Neural progenitor cell (in vitro differentiated cells): Measurements from ENCODE around the gene MAGOHB. TPM values are rescaled to one million over a fixed set of nuclear protein-coding genes. Genes with fewer than 3 reads are reported as not detected.
"Not testable (repeated sequence)": the region's sequence is repeated elsewhere in the genome, so short reads cannot be mapped to it uniquely, and the experiment has no call there.

Experiments
- DNase-seq: peaks from one replicate; pipeline ENCODE4 v3.0.0-alpha.2; 2016; ENCODE audit warnings: low spot score
- H2AFZ ChIP-seq: fragments of 200-600 bp; sonication (generic); replicated peaks from 2 replicates; pipeline ENCODE4 v1.6.1; 2016; ENCODE audit warnings: antibody characterized with exemption
- H3F3A ChIP-seq: fragments of 200-600 bp; sonication (generic); 2 replicates; pipeline ENCODE4 v1.6.1; 2016; ENCODE audit warnings: antibody characterized with exemption, low read depth
- H3K27ac ChIP-seq: fragments of 200-600 bp; sonication (generic); 2 replicates; pipeline ENCODE4 v1.5.1; 2016; ENCODE audit warnings: mild to moderate bottlenecking
- H3K27me3 ChIP-seq: fragments of 200-600 bp; sonication (generic); 2 replicates; pipeline ENCODE4 v1.6.1; 2016; ENCODE audit warnings: mild to moderate bottlenecking, moderate library complexity
- H3K36me3 ChIP-seq: fragments of 200-600 bp; sonication (generic); 2 replicates; pipeline ENCODE4 v1.5.1; 2016
- H3K4me1 ChIP-seq: fragments of 200-600 bp; sonication (generic); 2 replicates; pipeline ENCODE4 v1.6.1; 2016; ENCODE audit warnings: mixed run types
- H3K4me2 ChIP-seq: fragments of 200-600 bp; sonication (generic); 2 replicates; pipeline ENCODE4 v1.6.1; 2016
- H3K4me3 ChIP-seq: fragments of 200-600 bp; sonication (generic); 2 replicates; pipeline ENCODE4 v1.5.1; 2016
- H3K79me2 ChIP-seq: fragments of 200-600 bp; sonication (generic); 2 replicates; pipeline ENCODE4 v1.6.1; 2016; ENCODE audit warnings: low read depth
- H3K9ac ChIP-seq: fragments of 200-600 bp; sonication (generic); 2 replicates; pipeline ENCODE4 v1.6.1; 2016
- H3K9me3 ChIP-seq: fragments of 200-600 bp; sonication (generic); 2 replicates; pipeline ENCODE4 v1.5.1; 2016; ENCODE audit warnings: low read depth
- H4K20me1 ChIP-seq: fragments of 200-600 bp; sonication (generic); 2 replicates; pipeline ENCODE4 v1.6.1; 2016; ENCODE audit warnings: low read depth
- H3K27ac Mint-ChIP-seq: 3 replicates; pipeline ENCODE4 v1.8.0; 2021; ENCODE audit warnings: mixed read lengths
- H3K27me3 Mint-ChIP-seq: 2 replicates; pipeline ENCODE4 v1.8.0; 2022; ENCODE audit warnings: low read depth, mild to moderate bottlenecking, inconsistent platforms, moderate library complexity, mixed read lengths; ENCODE audit not compliant: insufficient read depth
- H3K36me3 Mint-ChIP-seq: 3 replicates; pipeline ENCODE4 v1.8.0; 2021; ENCODE audit warnings: mixed read lengths
- H3K4me1 Mint-ChIP-seq: 3 replicates; pipeline ENCODE4 v1.8.0; 2021; ENCODE audit warnings: mixed read lengths
- H3K4me3 Mint-ChIP-seq: 3 replicates; pipeline ENCODE4 v1.8.0; 2021; ENCODE audit warnings: mild to moderate bottlenecking, moderate library complexity, mixed read lengths
- H3K9me3 Mint-ChIP-seq: 3 replicates; pipeline ENCODE4 v1.8.0; 2020; ENCODE audit warnings: mixed read lengths
- EZH2 ChIP-seq: fragments of 200-600 bp; sonication (generic); IDR thresholded peaks from 2 replicates; pipeline ENCODE4 v1.6.1; 2017; ENCODE audit warnings: antibody characterized with exemption, mild to moderate bottlenecking, moderate library complexity
- EZH2phosphoT487 ChIP-seq: fragments of 200-600 bp; sonication (generic); IDR thresholded peaks from 2 replicates; pipeline ENCODE4 v1.6.1; 2017; ENCODE audit warnings: antibody characterized with exemption
- total RNA-seq: library from RNA; depleted of rRNA; stranded (reverse); fragments of >200 nt; gene quantifications from 2 replicates; pipeline ENCODE4 v1.2.3, GENCODE V29; 2015; ENCODE audit warnings: low replicate concordance
- TF ChIP-seq, protein P1 (sequence below): fragments of 200-600 bp; sonication (generic); IDR thresholded peaks from 2 replicates; pipeline ENCODE4 v1.5.1; 2017; ENCODE audit warnings: antibody characterized with exemption, mild to moderate bottlenecking

Gene MAGOHB
- total RNA-seq, 1 donor from 2014 or later = 53.5 TPM

DNA sequence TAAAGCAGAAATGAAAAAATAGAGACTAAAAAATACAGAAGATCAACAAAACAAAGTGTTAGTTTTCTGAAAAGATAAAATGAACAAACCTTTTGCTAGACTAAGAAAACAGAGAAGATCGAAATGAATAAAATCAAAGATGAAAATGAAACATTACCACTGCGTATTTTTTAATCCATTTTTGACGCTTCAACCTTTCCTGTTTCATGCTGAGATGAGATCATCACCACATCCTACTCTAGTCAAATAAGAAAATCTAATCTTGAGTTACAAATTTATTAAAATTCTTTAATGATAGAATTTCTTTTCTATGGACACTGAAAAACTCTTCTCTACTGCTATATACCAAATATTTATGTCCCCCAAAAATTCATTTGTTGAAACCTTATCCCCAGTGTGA, 30.7 kb downstream of the MAGOHB start:
- H3K4me1 Mint-ChIP-seq = no peaks in the 10 kb centered on the region
- Histone ChIP-seq H3K79me2 (no peaks in the 10 kb centered on the region), H3K9ac (no peak overlapping the region), H3K36me3 (no peaks in the 10 kb centered on the region), H3K4me3 (no peak overlapping the region), H3K4me2 (no peak overlapping the region), H3F3A (no peaks in the 10 kb centered on the region), H2AFZ (no peak overlapping the region), H3K4me1 (no peaks in the 10 kb centered on the region), H3K27ac (no peak overlapping the region), H3K27me3 (no peaks in the 10 kb centered on the region), H4K20me1 (no peaks in the 10 kb centered on the region), H3K9me3 (no peaks in the 10 kb centered on the region)
- H3K36me3 Mint-ChIP-seq = peaks cover 16% of the 10 kb centered on the region
- no peak overlapping the region for H3K27ac Mint-ChIP-seq
- H3K9me3 Mint-ChIP-seq = peaks cover 4% of the 10 kb centered on the region
- H3K4me3 Mint-ChIP-seq = no peak overlapping the region
- DNase-seq = no peak
- no peaks in the 10 kb centered on the region for H3K27me3 Mint-ChIP-seq
- TF ChIP-seq, protein P1, sequence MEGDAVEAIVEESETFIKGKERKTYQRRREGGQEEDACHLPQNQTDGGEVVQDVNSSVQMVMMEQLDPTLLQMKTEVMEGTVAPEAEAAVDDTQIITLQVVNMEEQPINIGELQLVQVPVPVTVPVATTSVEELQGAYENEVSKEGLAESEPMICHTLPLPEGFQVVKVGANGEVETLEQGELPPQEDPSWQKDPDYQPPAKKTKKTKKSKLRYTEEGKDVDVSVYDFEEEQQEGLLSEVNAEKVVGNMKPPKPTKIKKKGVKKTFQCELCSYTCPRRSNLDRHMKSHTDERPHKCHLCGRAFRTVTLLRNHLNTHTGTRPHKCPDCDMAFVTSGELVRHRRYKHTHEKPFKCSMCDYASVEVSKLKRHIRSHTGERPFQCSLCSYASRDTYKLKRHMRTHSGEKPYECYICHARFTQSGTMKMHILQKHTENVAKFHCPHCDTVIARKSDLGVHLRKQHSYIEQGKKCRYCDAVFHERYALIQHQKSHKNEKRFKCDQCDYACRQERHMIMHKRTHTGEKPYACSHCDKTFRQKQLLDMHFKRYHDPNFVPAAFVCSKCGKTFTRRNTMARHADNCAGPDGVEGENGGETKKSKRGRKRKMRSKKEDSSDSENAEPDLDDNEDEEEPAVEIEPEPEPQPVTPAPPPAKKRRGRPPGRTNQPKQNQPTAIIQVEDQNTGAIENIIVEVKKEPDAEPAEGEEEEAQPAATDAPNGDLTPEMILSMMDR = no peak
- TF ChIP-seq EZH2 (no peak), EZH2phosphoT487 (no peak)

DNA sequence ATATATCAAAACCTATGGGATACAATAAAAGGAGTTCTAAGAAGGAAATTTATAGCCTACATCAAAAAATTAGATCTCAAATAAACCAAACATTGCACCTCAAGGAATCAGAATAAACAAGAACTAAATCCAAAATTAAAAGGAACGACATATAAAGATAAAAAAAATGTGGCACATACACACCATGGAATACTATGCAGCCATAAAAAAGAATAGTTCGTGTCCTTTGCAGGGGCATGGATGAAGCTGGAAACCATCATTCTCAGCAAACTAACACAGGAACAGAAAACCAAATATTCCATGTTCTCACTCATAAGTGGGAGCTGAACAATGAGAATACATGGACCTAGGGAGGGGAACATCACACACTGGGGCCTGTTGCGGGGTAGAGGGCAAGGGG, 31.3 kb downstream of the MAGOHB start:
- H3K27ac Mint-ChIP-seq, H3K27me3 Mint-ChIP-seq, H4K20me1 ChIP-seq, H3K4me1 Mint-ChIP-seq, H3K9ac ChIP-seq, H3K79me2 ChIP-seq, H3F3A ChIP-seq, H3K36me3 ChIP-seq, H3K4me3 Mint-ChIP-seq, H3K9me3 ChIP-seq, H3K4me2 ChIP-seq, H3K27ac ChIP-seq, DNase-seq, H2AFZ ChIP-seq, H3K4me1 ChIP-seq, H3K4me3 ChIP-seq, H3K27me3 ChIP-seq, H3K9me3 Mint-ChIP-seq: not testable (repeated sequence)
- H3K36me3 Mint-ChIP-seq = peaks cover 16% of the 10 kb centered on the region

DNA sequence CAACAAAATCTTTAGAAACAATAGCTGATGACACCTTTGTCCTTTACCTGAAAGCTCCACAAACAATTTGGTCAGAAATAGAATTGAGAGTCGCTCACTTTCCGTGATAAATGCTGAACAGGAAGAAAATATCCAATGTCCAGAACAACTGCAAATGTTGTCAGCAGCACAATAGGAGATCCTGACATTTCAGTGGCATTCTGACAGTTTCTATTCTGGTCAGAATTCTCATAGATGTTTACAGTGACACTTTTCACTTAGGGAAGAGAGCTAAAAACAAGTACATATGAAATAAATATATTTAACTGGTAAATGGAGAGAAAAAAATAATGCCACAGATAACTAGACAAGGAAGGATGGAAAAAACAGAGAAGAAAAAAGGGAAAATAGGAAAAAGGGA, 39.1 kb downstream of the MAGOHB start:
- no peak for DNase-seq
- no peaks in the 10 kb centered on the region for H3F3A ChIP-seq
- no peaks in the 10 kb centered on the region for H3K9me3 ChIP-seq
- Mint-ChIP-seq H3K4me1 (peaks cover 16% of the 10 kb centered on the region), H3K36me3 (no peaks in the 10 kb centered on the region), H3K4me3 (no peak overlapping the region), H3K27me3 (peaks cover 4% of the 10 kb centered on the region), H3K27ac (no peak overlapping the region), H3K9me3 (peaks cover 8% of the 10 kb centered on the region)
- H3K79me2 ChIP-seq = no peaks in the 10 kb centered on the region
- H2AFZ ChIP-seq = no peak overlapping the region
- H4K20me1 ChIP-seq = no peaks in the 10 kb centered on the region
- H3K9ac ChIP-seq = no peak overlapping the region
- H3K27ac ChIP-seq = no peak overlapping the region
- TF ChIP-seq, protein P1 = no peak
- TF ChIP-seq EZH2 (no peak), EZH2phosphoT487 (no peak)
- no peak overlapping the region for H3K4me2 ChIP-seq
- no peaks in the 10 kb centered on the region for H3K36me3 ChIP-seq
- H3K27me3 ChIP-seq = no peaks in the 10 kb centered on the region
- no peaks in the 10 kb centered on the region for H3K4me1 ChIP-seq
- no peak overlapping the region for H3K4me3 ChIP-seq

DNA sequence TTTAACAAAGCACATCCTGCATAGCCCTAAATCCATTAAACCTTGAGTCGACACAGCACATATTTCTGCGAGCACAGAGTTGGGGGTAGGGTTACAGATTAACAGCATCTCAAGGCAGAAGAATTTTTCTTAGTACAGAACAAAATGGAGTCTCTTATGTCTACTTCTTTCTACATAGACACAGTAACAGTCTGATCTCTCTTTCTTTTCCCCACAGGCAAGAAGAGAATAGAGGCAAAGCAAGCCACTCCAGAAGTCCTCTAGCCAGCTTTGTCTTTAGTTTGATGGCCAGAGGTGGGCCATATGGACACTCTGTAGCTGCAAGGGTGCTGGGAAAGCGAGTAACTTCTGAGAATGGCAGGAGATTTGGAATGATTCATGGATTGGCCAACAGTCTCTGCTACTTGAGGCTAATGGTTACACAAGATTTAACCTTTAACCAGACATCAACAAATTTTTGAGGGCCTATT, 41.4 kb downstream of the MAGOHB start:
- H3K36me3 ChIP-seq, H3K36me3 Mint-ChIP-seq, H4K20me1 ChIP-seq, H3K27ac Mint-ChIP-seq, H2AFZ ChIP-seq, H3K9me3 Mint-ChIP-seq, H3K9ac ChIP-seq, H3K4me2 ChIP-seq, H3K4me3 Mint-ChIP-seq, H3K27ac ChIP-seq, H3K9me3 ChIP-seq, H3F3A ChIP-seq, H3K79me2 ChIP-seq, H3K4me1 ChIP-seq, H3K27me3 ChIP-seq, DNase-seq, H3K4me3 ChIP-seq, H3K27me3 Mint-ChIP-seq: not testable (repeated sequence)
- peaks cover 16% of the 10 kb centered on the region for H3K4me1 Mint-ChIP-seq
